Measurements from ENCODE around the gene DUSP7.
"Not testable (repeated sequence)": the region's sequence is repeated elsewhere in the genome, so short reads cannot be mapped to it uniquely, and the experiment has no call there.

The DUSP7 gene

DNA sequence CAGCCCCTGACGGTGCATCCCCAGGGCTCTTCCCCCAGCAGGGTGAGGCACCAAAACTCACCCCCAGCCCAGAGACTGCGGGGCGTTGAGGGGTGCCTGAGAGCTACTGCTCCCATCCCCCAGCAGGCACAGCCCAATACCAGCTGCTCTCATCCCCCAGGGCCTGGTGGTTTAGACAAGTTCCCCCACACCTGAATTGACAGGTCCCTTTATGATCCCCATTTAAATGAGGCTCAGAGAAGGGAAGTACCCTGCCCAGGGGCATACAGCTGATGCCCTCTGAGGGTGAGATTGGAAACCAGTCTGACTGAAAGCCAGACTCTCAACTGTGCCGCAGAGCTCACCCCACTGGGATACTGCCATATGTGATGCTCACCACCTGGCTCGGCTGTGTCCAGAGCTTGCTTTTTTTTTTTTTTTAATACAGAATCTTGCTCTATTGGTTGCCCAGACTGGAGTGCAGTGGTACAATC, 20.1 kb downstream of the DUSP7 start:
- CTCF ChIA-PET = interaction anchor here (0.9 to 3.0 kb wide), 8 partner anchors 13 to 438 kb away, joined by 3 to 13 read pairs (median 4); partner anchors contain the start of gene DUSP7
- DNase-seq (ENCODE audit: extremely low spot score) = no peak
- POLR2A ChIA-PET = no interaction called here
- TF ChIP-seq, protein P1, sequence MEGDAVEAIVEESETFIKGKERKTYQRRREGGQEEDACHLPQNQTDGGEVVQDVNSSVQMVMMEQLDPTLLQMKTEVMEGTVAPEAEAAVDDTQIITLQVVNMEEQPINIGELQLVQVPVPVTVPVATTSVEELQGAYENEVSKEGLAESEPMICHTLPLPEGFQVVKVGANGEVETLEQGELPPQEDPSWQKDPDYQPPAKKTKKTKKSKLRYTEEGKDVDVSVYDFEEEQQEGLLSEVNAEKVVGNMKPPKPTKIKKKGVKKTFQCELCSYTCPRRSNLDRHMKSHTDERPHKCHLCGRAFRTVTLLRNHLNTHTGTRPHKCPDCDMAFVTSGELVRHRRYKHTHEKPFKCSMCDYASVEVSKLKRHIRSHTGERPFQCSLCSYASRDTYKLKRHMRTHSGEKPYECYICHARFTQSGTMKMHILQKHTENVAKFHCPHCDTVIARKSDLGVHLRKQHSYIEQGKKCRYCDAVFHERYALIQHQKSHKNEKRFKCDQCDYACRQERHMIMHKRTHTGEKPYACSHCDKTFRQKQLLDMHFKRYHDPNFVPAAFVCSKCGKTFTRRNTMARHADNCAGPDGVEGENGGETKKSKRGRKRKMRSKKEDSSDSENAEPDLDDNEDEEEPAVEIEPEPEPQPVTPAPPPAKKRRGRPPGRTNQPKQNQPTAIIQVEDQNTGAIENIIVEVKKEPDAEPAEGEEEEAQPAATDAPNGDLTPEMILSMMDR (IDR thresholded peaks at IDR 0.05; ENCODE audit: control extremely low read depth, extremely low read depth, low read depth, missing control alignments) = no peak

DNA sequence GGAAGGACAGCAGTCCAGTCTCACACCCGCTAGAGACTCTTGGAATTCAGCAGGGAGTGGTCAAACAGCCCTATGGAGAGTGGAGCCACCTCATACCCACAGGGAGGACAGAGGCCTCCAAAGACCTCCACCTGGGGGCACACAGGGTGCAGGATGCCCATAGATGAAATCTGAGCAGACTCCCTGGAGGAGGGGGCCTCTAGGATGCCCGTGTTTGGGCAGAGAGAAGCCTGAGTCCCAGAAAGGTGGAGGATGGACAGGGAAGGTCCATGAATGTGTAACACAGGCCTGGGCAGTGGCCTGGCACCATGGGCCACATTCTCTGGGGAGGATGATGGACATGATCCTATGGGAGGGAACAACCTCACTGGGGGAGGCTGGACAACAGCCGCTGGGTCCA, 21.7 kb downstream of the DUSP7 start:
- TF ChIP-seq, protein P1 (IDR thresholded peaks at IDR 0.05; ENCODE audit: control extremely low read depth, extremely low read depth, low read depth, missing control alignments) = no peak
- POLR2A ChIA-PET = no interaction called here
- CTCF ChIA-PET = interaction anchor here (0.7 to 0.9 kb wide), 2 partner anchors 18 to 33 kb away, joined by 3 read pairs; no protein-coding TSS in a partner anchor
- no peak for DNase-seq (ENCODE audit: extremely low spot score)

DNA sequence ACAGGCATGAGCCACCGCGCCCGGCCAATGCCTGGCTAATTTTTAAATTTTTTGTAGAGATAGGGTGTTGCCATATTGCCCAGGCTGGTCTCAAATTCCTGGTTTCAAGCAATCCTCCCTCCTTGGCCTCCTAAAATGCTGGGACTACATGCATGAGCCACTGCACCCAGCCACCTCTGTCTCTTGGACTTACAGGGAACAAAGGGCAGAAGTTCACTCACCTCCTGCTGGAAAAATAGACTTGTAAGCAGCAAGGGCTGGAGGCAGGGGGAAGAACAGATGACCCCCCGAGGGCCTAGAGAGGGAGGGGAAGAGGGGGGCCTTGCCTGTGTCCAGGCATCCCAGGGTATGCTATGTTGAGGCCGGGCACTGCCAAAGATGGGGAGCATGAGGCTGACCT, 22.2 kb downstream of the DUSP7 start:
- CTCF ChIA-PET = no interaction called here
- POLR2A ChIA-PET = no interaction called here
- TF ChIP-seq, protein P1 (IDR thresholded peaks at IDR 0.05; ENCODE audit: control extremely low read depth, extremely low read depth, low read depth, missing control alignments) = no peak
- no peak for DNase-seq (ENCODE audit: extremely low spot score)

DNA sequence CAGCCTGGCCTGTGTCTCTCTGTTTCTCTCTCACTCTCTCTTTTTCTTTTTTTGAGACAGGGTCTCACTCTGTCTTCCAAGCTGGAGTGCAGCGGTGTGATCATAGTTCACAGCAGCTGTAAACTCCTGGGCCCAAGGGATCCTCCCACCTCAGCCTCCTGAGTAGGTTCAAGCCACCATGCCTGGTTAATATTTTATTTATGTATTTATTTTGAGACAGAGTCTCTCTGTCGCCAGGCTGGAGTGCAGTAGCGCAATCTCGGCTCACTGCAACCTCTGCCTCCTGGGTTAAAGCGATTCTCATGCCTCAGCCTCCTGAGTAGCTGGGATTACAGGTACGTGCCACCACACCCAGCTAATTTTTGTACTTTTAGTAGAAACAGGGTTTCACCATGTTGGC, 22.6 kb downstream of the DUSP7 start:
- POLR2A ChIA-PET = not testable (repeated sequence)

DNA sequence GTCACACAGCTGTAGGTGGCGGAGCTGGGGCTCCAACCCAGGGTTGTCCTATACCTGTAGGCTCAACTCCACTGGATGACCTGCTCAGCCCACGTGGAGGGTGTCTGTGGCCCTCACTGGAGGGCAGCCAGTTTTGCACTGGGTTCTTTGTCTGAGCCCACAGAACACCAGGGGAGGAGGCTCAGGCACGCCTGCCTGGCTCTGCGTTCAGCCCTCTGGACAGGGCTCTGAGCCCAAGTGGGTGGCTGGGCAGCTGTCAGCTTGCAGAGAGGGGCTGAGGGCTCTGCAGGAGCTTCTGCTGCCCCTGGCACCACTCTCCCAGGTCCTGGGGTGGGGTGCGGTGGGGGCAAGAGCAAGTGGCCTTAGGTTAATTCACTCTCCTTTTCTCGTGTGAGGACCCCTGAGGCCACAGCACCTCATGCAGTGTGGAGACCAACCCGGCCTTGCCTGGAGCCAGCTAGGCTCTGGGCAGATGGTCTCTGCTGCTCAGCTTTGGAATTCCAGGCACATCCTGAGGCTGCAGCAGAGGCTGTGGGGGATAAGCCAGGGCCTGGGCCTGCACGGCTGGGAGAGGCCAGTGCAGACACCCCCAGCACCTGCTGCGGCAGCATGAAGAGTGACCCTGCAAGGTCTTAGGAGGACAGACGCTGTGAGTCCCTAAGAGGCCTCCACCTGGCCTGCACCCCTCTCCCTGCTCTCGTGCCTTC, 23.5 kb downstream of the DUSP7 start:
- no peak for DNase-seq (ENCODE audit: extremely low spot score)
- POLR2A ChIA-PET = no interaction called here
- TF ChIP-seq, protein P1 (IDR thresholded peaks at IDR 0.05; ENCODE audit: control extremely low read depth, extremely low read depth, low read depth, missing control alignments) = no peak
- CTCF ChIA-PET = interaction anchor here (1.0 to 3.8 kb wide), 5 partner anchors 10 to 32 kb away, joined by 3 to 15 read pairs (median 4); no protein-coding TSS in a partner anchor

More for the DNA sequence above, 22.6 kb downstream of the DUSP7 start:
- DNase-seq (ENCODE audit: extremely low spot score) = not testable (repeated sequence)
- CTCF ChIA-PET = interaction anchor here (1.5 to 3.8 kb wide), 3 partner anchors 11 to 28 kb away, joined by 3 to 15 read pairs (median 5); no protein-coding TSS in a partner anchor

DNA sequence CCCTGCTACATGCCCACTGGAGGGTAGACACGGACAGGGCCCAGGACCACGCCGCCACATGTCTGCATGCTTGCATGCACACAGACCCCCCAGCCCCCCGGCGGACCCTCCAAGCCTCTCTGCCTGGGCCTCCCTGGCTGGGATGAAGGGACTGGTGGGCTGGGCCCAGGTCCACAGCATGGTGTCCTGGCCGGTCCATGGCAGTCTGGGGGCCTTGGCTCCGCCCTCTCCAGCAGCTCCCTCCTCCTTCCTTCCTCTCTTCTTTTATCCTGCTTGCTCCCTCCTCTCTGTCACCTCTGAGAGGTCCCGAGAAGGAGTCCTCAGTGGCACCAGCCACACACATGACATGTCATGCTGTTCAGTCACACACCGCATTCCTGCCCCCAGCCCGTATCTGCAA, 24.5 kb downstream of the DUSP7 start:
- DNase-seq (ENCODE audit: extremely low spot score) = no peak
- POLR2A ChIA-PET = no interaction called here
- TF ChIP-seq, protein P1 (IDR thresholded peaks at IDR 0.05; ENCODE audit: control extremely low read depth, extremely low read depth, low read depth, missing control alignments) = no peak
- CTCF ChIA-PET = interaction anchor here (0.6 to 3.8 kb wide), 7 partner anchors 12 to 92 kb away, joined by 3 to 15 read pairs (median 3); no protein-coding TSS in a partner anchor

DNA sequence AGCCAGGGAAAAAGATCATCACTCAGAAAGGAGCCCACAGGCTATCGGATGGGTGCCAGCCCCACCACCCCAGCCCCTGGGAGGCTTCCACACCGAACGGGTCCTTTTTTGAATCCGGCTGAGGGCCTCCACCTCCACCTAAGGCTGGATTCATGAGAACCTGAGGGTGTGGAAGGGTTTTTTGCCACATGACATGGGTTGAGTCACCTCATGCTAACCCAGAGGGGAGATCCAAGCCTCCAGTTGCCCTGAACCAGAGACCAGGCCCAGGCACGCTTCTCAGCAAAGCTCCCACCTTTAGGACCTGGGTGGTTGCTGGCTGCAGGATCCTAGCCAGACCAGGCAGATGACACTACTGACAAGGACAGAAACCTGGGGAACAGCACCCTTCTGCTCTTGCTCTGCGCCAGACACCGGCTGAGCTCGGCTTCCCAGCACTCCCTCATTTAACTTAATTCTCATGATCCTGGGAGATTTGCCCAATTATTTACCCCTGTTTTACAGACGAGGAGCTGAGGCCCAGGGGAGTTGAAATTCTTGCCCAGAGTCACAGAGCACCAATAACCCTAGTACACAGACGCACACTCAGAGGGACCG, 25.6 kb downstream of the DUSP7 start:
- TF ChIP-seq, protein P1 (IDR thresholded peaks at IDR 0.05; ENCODE audit: control extremely low read depth, extremely low read depth, low read depth, missing control alignments) = no peak
- ChIA-PET CTCF (interaction anchor here (1.0 to 3.8 kb wide), 6 partner anchors 11 to 93 kb away, joined by 3 to 15 read pairs (median 4); no protein-coding TSS in a partner anchor), POLR2A (no interaction called here)
- no peak for DNase-seq (ENCODE audit: extremely low spot score)
